CD4-positive, alpha-beta T cell treated with Interleukin-21 for 1 hour (primary cell): ENCODE measurements around the gene HMGCS1.
"Not testable (repeated sequence)": the region's sequence is repeated elsewhere in the genome, so short reads cannot be mapped to it uniquely, and the experiment has no call there.

Source experiments
- DNase-seq: peaks from one replicate; pipeline ENCODE4 v3.0.0-alpha.2; 2020

HMGCS1 gene

GRCh38 chr5:43270645-43271044, 42.6 kb downstream of the HMGCS1 start:
- no peak for DNase-seq

GRCh38 chr5:43268188-43268820, 44.9 kb downstream of the HMGCS1 start:
- no peak for DNase-seq

DNA sequence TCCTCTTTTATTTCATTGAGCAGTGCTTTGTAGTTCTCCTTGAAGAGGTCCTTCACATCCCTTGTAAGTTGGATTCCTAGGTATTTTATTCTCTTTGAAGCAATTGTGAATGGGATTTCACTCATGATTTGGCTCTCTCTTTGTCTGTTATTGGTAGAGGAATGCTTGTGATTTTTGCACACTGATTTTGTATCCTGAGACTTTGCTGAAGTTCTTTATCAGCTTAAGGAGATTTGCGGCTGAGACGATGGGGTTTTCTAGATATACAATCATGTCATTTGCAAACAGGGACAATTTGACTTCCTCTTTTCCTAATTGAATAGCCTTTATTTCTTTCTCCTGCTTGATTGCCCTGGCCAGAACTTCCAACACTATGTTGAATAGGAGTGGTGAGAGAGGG, 50.9 kb downstream of the HMGCS1 start:
- not testable (repeated sequence) for DNase-seq

DNA sequence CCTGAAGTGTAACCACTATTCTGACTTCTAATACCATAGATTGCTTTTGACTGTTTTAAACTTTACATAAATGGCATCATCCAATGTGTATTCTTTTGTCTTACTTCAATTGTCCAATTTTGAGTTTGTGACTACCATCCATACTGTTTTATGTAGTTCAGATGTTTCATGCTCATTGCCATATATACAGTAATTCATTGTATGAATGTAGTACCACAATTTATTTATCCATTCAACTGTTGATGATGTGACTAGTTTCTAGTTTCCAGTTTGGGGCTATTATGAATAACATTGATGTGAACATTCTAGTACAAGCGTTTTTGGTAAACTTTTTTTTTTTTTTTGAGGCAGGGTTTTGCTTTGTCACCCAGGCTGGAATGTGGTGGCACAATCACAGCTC, 55.1 kb downstream of the HMGCS1 start:
- DNase-seq, result no peak

- no peak for DNase-seq
Measured at GRCh38 chr5:43256261-43256966, 56.8 kb downstream of the HMGCS1 start.

- DNase-seq, result no peak
Measured at GRCh38 chr5:43255704-43256103, 57.5 kb downstream of the HMGCS1 start.

GRCh38 chr5:43251754-43252153, 61.5 kb downstream of the HMGCS1 start:
- no peak for DNase-seq

DNA sequence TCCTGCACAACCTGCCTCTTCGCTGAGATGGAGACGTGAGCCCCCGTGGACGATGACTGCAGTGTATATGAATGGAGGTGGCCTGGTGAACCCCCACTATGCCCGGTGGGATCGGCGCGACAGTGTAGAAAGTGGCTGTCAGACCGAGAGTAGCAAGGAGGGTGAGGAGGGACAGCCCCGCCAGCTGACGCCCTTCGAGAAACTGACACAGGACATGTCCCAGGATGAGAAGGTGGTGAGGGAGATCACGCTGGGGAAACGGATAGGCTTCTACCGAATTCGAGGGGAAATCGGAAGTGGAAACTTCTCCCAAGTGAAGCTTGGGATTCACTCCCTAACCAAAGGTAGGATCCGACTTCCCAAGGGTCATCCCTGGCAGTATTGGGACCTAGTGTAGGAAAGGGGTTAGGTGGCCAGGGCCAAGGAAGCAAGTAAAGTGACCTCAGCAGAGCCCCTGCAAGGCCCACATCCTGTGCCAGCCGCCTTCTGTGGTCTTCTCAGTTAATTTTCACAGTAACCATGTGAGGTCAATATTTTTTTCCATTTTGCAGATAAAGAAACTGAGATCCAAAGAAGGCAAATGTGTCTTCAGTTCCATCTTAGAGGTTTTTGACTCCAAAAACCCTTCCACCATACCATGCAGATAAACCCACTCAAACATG, 67.4 kb downstream of the HMGCS1 start:
- no peak for DNase-seq

GRCh38 chr5:43244823-43245565, 68.2 kb downstream of the HMGCS1 start:
- no peak for DNase-seq

GRCh38 chr5:43243270-43243669, 69.9 kb downstream of the HMGCS1 start:
- DNase-seq, result no peak

DNA sequence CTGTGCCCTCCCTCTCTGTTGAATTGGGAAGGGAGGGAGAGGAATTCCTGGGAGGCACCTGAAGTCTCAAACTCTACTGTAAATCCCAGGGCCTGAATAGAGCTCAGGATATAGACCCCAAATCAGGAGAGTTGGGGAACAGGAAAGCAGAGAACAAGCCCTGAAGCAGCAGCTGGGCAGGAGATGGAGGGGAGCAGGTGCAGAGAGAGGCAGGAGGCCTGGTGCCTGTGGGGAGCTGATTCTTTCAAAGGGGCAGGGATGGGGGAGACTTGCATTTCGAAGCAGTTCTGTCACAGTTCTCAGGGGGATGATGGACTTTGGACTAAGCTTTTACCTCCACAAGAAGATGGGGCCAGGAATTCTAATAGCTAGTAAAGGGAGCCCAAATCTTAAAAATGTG, 71.0 kb downstream of the HMGCS1 start:
- no peak for DNase-seq
